Endodermal cell (in vitro differentiated cells): ENCODE results near the gene ARHGEF11. TPM values are rescaled to one million over a fixed set of nuclear protein-coding genes. Genes with fewer than 3 reads are reported as not detected.

ENCODE experiments used
- DNase-seq: peaks from one replicate; pipeline ENCODE4 v3.0.0-alpha.2; 2017
- H3K27ac ChIP-seq: 2 replicates; pipeline ENCODE4 v1.5.1; 2013; ENCODE audit warnings: mild to moderate bottlenecking, low read depth, low read length, moderate library complexity
- H3K27me3 ChIP-seq: 2 replicates; pipeline ENCODE4 v1.6.1; 2013; ENCODE audit warnings: mild to moderate bottlenecking, low read length, moderate library complexity; ENCODE audit not compliant: insufficient read depth, control insufficient read depth, poor library complexity, severe bottlenecking
- H3K36me3 ChIP-seq: 2 replicates; pipeline ENCODE4 v1.7.0; 2013; ENCODE audit warnings: mild to moderate bottlenecking, low read length, moderate library complexity; ENCODE audit not compliant: control insufficient read depth, insufficient read depth
- H3K4me1 ChIP-seq: one replicate; pipeline ENCODE4 v1.7.0; 2013; ENCODE audit warnings: low read length; ENCODE audit not compliant: control insufficient read depth, insufficient read depth
- H3K4me3 ChIP-seq: 2 replicates; pipeline ENCODE4 v1.5.1; 2013; ENCODE audit warnings: mild to moderate bottlenecking, low read length, moderate library complexity
- H3K9ac ChIP-seq: 2 replicates; pipeline ENCODE4 v1.6.1; 2013; ENCODE audit warnings: mild to moderate bottlenecking, low read length, moderate library complexity; ENCODE audit not compliant: poor library complexity, severe bottlenecking; ENCODE audit errors: extremely low read depth
- H3K9me3 ChIP-seq: 2 replicates; pipeline ENCODE4 v1.6.1; 2013; ENCODE audit warnings: mild to moderate bottlenecking, low read length, moderate library complexity; ENCODE audit not compliant: control insufficient read depth
- H3K27ac Mint-ChIP-seq: 2 replicates; pipeline ENCODE4 v1.8.0; 2020; ENCODE audit warnings: mixed read lengths
- H3K27me3 Mint-ChIP-seq: 2 replicates; pipeline ENCODE4 v1.8.0; 2021; ENCODE audit warnings: mild to moderate bottlenecking, mixed read lengths; ENCODE audit not compliant: insufficient read depth
- H3K36me3 Mint-ChIP-seq: 2 replicates; pipeline ENCODE4 v1.8.0; 2020; ENCODE audit warnings: low read depth, mixed read lengths
- H3K4me1 Mint-ChIP-seq: 2 replicates; pipeline ENCODE4 v1.8.0; 2020; ENCODE audit warnings: mixed read lengths
- H3K4me3 Mint-ChIP-seq: 2 replicates; pipeline ENCODE4 v1.8.0; 2020; ENCODE audit warnings: mild to moderate bottlenecking, moderate library complexity, mixed read lengths
- H3K9me3 Mint-ChIP-seq: 2 replicates; pipeline ENCODE4 v1.8.0; 2020; ENCODE audit warnings: mild to moderate bottlenecking, mixed read lengths
- CTCF ChIP-seq: fragments of 200-600 bp; sonication (generic); conservative IDR thresholded peaks from 2 replicates; pipeline ENCODE4 v1.5.0; 2021; ENCODE audit warnings: antibody characterized with exemption, mild to moderate bottlenecking
- WGBS, 2 experiments: methylation state at CpG; one replicate each; pipeline versions ENCODE4 v1.1.5 to v1.1.7; 2013; ENCODE audit warnings: missing lambda C conversion rate in 2 of 2, mixed read lengths in 1 of 2; ENCODE audit not compliant: insufficient coverage in 1 of 2, insufficient read length in 1 of 2; 5-methylcytosine and 5-hydroxymethylcytosine counted together
- total RNA-seq, 2 donors: library from RNA; stranded (reverse); fragmentation: NEBNext Ultra II Directional in 1 of 2; extraction: Animal tissue kit (Norgen Biotek cat#: 25700) in 1 of 2; gene quantifications; 2 replicates in 1 of 2; 3 replicates in 1 of 2; pipeline ENCODE4 v1.2.1, GENCODE V29; 2021

ARHGEF11 gene
- total RNA-seq, 2 donors from 2014 or later = 54.2 to 56.5 TPM

GRCh38 chr1:156942176-156942575 lies 103.4 kb downstream of the ARHGEF11 start:
- Histone ChIP-seq H3K4me1 (no peaks in the 10 kb centered on the region), H3K9ac (no peak overlapping the region), H3K27ac (no peak overlapping the region), H3K36me3 (peaks cover 91% of the 10 kb centered on the region), H3K27me3 (no peaks in the 10 kb centered on the region), H3K9me3 (no peaks in the 10 kb centered on the region), H3K4me3 (no peak overlapping the region)
- Mint-ChIP-seq H3K36me3 (peaks cover 81% of the 10 kb centered on the region), H3K27ac (no peak overlapping the region), H3K9me3 (no peaks in the 10 kb centered on the region), H3K4me3 (no peak overlapping the region), H3K27me3 (no peaks in the 10 kb centered on the region), H3K4me1 (no peaks in the 10 kb centered on the region)
- TF ChIP-seq CTCF = no peak
- no peak for DNase-seq
- WGBS, 2 experiments = 86% methylated on average over 3 of the region's 3 CpGs; no CpG with 5 or more reads in 1 of the 2 experiments

DNA sequence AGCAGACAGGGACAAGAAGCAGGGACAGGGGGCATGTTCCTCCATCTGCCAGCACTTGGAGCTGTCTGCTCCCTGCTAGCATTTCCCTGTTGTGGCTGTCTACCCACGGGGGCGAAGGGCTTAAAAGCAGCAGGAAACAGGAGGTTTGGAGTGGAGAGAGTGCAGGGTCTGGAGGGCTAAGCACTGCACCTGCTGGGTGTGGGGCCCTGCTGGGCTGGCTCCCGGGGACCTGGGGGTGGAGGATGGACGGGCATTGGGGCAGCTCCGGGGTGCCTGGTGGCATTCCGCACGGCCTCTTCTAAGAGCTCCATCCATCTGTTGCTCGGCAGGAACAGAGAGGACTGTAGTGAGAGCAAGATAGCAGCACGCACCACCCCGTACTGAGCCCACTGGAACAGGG lies 103.9 kb downstream of the ARHGEF11 start:
- no peaks in the 10 kb centered on the region for H3K4me1 Mint-ChIP-seq
- no peak for DNase-seq
- no peaks in the 10 kb centered on the region for H3K9me3 ChIP-seq
- H3K4me1 ChIP-seq = no peaks in the 10 kb centered on the region
- H3K36me3 ChIP-seq = peaks cover 91% of the 10 kb centered on the region
- no peak overlapping the region for H3K4me3 Mint-ChIP-seq
- H3K36me3 Mint-ChIP-seq = peaks cover 81% of the 10 kb centered on the region
- TF ChIP-seq CTCF = no peak
- no peaks in the 10 kb centered on the region for H3K27me3 ChIP-seq
- H3K27me3 Mint-ChIP-seq = no peaks in the 10 kb centered on the region
- H3K27ac Mint-ChIP-seq = no peak overlapping the region
- no peak overlapping the region for H3K9ac ChIP-seq
- H3K9me3 Mint-ChIP-seq = no peaks in the 10 kb centered on the region
- H3K27ac ChIP-seq = no peak overlapping the region
- WGBS, 2 experiments = 93 to 100% methylated on average over 6 to 10 of the region's 10 CpGs
- H3K4me3 ChIP-seq = no peak overlapping the region

DNA sequence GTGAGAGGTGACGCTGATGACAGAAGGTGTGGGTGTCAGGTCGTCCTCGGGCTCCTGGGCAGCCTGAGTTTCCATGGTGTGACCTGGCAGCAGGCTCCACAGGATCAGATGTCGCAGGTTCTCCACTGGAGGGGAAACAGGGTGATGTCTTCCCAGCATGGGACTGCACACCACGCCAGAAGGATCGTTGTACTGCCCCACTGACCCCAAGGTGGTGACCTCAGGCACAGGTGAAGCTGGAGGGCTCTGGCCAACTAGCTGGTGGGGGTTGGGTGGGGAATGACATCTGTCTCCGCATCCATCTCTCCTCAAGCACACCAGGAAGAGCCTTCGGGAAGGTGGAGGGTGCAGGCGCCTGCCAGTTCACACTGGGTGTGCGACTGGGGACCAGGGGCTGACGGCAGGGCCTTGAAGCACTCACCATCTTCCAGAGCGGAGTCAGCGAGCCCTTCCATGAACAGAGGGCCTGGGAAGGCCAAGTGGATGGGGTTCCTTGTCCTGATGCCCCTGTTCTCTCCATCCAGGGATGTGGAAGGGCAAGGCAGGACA lies 105.7 kb downstream of the ARHGEF11 start:
- Histone ChIP-seq H3K4me1 (no peaks in the 10 kb centered on the region), H3K9me3 (no peaks in the 10 kb centered on the region), H3K4me3 (no peak overlapping the region), H3K27ac (no peak overlapping the region), H3K27me3 (no peaks in the 10 kb centered on the region), H3K9ac (no peak overlapping the region), H3K36me3 (peaks cover 88% of the 10 kb centered on the region)
- 93 to 99% methylated on average over 10 to 13 of the region's 13 CpGs for WGBS, 2 experiments
- Mint-ChIP-seq H3K27ac (no peak overlapping the region), H3K4me1 (no peaks in the 10 kb centered on the region), H3K27me3 (no peaks in the 10 kb centered on the region), H3K36me3 (peaks cover 76% of the 10 kb centered on the region), H3K9me3 (no peaks in the 10 kb centered on the region), H3K4me3 (no peak overlapping the region)
- no peak for DNase-seq
- TF ChIP-seq CTCF = no peak
